ENCODE data around the gene SLC8A3.

Gene SLC8A3

DNA sequence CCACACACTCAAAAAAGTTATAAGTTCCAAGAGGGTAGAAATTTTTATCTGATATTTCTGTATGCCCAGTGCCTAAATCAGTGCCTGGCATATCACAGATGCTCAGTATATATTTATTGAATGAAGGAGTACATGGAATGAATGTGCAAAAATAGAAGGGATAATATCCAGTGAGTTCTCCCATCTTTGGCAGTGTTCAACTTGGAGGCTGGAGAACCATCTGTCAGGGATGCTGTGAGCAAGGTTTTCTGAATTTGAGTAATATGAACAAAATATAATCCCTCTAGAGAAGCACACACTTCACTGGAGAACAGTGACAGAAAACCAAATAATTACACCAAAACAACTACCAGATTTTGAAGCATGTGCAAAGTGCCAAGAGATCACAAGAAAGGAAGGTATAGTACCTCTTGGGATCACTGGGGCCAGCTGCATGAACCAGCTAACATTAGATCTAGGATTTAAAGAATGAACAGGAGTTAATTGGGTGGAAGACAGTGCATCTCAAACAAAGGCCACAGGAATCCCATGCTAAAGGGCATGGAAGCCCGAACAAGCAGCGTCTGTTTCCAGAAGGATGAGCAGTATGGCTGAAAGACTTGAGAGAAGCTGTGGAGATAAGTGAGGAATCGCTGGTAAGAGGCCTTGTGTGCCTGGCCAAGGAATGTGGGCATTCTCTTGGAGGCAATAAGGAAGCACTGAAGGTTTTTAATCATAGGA, 11.5 kb downstream of the SLC8A3 start:
- DNase-seq: no peak

DNA sequence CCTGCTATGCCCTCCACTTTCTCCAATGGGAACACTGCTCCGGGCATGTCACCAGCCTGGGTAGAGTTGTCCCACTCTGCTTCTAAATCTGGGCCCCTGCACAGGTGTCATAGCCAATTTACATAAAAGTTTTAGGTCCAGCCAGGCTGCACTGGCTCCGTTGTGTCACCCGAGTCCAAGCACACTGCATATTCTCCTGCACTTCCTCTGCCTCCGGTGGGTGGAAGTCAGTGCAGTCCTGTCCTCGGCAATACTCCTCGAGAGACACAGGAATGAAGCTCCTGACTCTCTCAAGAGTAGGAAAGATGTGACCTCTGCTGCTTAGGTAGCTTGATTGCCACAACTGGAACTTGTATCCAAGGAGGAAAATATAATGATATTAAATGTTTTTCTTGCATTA, 15.2 kb downstream of the SLC8A3 start:
- DNase-seq: no peak

DNA sequence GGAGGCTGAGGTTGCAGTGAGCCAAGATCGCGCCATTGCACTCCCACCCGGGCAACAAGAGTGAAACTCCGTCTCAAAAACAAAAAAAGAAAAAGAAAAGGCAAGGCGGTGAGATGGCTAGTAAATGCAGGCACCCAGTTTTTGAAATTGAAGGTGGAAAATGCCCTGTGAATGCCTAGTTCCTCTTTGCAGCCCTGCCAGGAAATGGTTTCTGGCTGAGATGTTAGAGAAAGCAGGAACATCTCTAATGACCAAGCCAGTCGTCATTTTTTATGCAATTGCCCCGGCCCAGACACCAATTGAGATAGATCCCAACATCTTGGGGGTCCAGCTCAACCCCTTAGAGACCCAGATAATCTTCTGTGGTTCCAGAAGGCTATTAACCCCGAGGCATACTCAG, 17.0 kb downstream of the SLC8A3 start:
- DNase-seq: no peak

- DNase-seq: no peak
These were observed 17.8 kb downstream of the SLC8A3 start for GRCh38 chr14:70170976-70171375.

GRCh38 chr14:70168406-70168805, 20.3 kb downstream of the SLC8A3 start:
- no peak for DNase-seq

DNA sequence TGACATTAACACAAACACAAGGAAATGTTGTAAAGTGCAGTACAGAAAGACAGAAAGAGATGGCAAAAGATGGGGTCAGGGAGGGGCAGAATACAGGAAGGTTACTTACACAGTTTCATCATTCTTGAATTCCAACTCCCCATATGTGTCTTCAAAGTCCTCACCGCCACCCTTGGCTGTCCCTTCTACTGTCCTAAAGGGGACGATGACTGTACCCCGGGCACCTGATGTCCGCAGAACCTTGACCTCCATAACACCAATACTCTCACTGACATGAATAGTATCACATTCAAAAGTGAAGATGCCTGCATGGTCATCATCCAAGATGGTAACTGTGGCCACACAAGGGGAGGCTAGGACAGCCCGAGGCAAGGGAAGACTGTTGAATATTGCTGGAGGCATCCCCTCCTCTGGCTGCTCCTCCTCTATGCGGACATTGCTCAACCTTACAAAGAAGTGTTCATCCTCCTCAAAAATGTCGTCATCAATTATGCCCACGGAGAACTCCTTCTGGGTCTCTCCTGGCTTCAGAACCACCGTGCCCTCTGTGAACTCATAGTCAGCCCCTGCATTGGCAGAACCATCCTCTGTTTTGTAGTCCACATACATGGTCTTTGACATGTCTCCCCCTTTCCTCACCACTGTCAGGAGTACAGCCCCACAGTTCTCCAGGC, 22.1 kb downstream of the SLC8A3 start:
- DNase-seq: no peak

DNA sequence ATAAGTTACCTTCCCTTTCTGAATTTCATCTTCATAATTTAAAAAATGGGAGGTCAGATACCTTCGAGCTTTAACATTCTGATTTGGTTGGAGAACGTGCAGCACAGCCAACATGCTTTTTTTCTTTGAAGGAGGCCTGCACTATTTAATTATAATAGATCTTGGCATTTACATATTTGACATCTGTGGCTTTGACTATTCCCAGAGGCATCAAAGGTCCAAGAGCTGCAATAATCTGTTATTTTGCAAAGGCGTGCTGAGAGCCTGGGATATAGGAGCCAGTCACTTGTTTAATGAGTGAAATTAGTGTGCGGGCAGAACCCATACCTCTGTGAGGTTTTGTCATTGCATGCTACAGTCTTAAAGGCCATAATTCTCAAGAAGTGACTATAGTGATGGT, 26.4 kb downstream of the SLC8A3 start:
- DNase-seq: no peak

GRCh38 chr14:70156592-70156991, 32.2 kb downstream of the SLC8A3 start:
- DNase-seq: no peak

DNA sequence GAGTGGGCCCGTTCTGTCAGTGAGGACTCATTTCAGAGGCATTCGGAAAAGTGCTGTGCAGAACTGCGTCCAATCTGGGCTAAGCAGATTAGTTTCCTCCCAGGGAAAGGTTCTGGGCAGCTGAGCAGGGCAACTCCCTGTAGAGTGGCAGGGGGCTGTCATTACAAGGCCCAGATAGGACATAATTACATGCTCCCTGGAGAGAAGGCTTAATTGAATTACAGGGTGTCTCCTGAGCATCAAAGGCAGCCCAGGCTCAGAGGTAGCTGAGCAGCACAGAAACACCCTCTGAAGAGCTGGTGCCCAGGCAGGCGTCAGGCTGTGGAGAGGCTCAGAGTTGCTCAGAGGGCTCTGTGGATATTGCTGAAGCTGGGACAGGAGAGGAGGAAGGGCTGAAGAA, 36.0 kb downstream of the SLC8A3 start:
- no peak for DNase-seq

GRCh38 chr14:70152081-70152480, 36.7 kb downstream of the SLC8A3 start:
- DNase-seq: no peak

- DNase-seq: no peak
These were observed 39.1 kb downstream of the SLC8A3 start for GRCh38 chr14:70149596-70150165.

DNA sequence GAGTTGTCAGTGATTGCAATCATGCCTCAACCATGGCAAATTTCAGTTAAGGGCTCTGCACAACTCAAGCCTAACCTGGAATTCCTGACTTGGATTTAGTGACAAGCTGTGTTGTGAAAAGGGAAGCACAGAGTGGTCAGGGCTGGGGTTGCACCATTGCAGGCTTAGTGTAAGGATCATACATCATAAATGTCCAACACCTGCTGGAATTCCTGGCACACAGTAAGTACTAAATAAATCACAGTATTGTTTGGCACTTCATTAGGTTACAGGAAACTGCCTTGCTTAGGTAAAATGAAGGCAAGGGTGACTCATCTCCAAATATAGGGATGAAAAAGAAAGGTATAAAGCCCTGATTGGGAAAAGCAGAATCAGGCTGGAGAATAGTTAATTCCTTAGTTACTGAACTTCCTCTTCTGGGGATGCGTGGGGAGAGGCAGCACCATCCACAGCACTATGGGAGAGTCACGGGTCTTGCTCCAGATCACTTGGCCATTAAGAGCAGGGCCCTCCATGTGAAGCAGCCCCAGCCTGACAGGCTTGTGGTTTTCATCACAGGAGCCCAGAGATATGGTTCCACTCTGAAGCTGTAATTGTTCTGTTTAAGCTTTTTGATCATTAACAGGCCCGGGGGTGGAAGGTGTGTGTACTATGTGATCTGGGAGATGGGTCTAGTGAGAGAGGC, 39.7 kb downstream of the SLC8A3 start:
- DNase-seq: no peak

- DNase-seq: no peak
These were observed 40.4 kb downstream of the SLC8A3 start for GRCh38 chr14:70148351-70148750.

DNA sequence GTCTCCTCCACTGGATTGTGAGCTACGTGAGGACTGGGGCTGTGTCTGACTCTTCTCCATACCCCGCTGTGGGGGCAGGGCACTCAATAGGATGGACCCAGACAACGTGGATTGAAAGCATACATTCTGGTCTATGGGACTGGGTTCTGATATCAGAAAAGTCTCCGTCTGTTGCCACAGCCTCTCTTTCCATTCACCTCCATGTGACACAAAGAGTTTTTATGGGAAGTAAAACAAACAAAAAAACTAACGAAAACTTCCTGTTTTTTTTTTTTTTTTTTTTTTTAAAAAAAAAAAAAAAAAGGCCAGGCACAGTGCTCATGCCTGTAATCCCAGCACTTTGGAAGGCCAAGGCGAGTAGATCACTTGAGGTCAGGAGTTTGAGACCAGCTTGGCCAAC, 44.7 kb downstream of the SLC8A3 start:
- no peak for DNase-seq

DNA sequence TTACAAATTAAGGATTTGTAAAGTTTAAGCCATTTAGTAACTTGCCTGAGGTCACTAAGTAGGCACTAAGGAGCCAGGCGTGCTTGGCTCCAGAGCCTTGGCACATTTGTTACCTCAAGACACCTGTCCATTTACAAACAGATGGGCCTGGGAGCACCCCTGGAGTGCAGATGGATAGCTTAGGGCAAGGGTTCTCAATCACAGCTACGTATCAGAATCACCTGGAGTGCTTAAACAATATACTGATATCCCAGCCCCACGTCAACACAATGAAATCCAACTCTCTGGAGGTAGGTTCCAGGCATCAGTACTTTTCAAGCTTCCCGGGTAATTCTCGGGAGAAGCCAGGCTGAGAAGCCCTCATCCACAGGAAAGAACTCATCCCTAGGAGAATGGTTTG, 45.4 kb downstream of the SLC8A3 start:
- DNase-seq: no peak

DNA sequence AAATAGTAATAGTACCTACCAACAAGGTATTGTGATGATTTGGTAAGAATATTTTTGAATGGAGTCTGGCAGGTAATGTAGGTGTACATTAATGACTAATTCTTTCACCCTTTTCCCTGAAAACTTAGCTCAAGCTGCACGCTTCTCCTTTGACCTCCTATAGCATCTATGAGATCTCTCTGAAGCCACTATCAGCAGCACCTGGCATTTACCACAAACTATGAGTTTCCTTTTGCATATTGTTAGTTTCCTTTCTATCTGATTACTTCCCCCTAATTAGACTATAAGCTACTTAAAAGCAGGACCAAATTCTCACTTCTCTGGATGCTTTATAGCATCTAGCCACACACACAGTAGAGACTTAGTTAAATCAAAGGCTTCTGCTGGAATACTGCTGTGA, 48.1 kb downstream of the SLC8A3 start:
- no peak for DNase-seq

- DNase-seq: no peak
These were observed 49.4 kb downstream of the SLC8A3 start for GRCh38 chr14:70139384-70139783.

- DNase-seq: no peak
These were observed 51.0 kb downstream of the SLC8A3 start for GRCh38 chr14:70137788-70138187.

- no peak for DNase-seq
These were observed 55.3 kb downstream of the SLC8A3 start for GRCh38 chr14:70133461-70133860.

DNA sequence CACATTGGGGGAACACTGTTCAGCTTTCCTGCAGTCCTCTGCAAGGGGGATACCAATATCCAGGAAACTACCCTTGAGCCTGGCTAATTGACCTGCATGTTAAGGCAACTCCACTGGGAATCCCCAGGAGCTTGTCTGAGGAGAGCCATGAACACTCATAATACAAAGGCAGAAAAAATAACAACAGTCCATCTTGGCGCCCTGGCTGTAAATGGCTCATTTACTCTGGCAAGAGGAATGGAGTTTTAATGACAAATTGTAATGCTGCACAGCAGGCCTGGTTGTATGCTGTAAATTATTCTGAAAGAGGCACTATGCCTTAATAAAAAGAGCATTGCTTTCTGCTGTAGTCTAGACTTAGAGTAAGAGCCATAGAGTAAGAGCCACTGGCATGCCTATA, 58.3 kb downstream of the SLC8A3 start:
- no peak for DNase-seq

DNA sequence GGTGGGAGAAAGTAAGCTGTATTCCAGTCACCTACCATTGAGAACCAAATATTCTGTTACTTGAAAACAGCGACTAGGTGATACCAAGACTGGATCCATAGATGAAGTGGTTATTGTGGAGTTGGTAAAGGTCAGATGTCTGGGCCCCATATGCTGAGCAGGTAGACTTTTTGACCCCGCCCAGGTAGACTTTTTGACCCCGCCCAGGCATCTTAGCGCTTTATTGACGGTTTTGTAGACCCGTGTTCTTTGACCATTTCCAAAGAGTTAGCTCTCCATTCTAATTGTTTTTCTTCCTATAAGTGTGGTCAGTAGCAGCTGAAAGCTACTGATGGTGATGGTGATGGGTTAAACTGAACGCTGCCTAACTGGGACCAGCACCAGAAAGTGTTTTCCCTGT, 61.6 kb downstream of the SLC8A3 start:
- no peak for DNase-seq

DNA sequence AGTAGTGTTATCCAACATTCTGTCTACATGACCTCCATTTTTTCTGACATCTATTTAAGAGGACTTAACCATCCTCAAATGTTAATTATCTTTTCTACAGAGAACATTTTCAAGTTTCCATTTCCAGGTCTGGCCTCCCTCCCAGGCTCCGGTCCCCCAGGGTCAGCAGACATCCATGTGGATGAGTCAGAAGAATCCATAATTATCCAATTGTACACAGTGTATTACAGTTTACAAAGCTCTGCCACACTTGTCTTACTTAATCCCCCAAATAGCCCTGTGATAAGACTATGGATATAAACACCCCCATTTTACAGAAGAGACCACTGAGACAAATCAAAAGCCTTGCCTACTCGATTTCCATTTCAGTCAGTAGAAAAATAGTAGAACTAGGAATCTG, 65.0 kb downstream of the SLC8A3 start:
- DNase-seq: no peak

DNA sequence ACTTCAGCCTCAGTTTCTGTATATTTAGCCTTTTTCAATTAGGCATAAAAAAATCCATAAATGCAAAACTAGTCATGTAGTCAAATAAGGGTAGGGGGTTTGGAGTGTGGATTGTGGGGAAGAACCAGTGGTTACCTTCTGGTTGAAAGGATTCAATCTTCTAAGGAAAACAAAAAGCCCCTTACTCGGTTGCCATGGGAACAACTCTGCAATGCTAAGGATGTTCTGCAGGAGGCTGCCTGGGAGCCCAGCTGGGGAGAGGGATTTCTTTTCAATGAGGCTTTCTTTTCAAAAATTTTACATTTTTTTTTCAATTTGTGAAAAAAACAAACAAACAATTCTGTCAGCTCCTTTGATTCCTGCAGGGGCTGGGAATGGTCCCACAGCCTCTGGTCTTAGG, 67.2 kb downstream of the SLC8A3 start:
- no peak for DNase-seq

- no peak for DNase-seq
These were observed 70.7 kb downstream of the SLC8A3 start for GRCh38 chr14:70118064-70118463.

Measured in T1000 (cell line).